Activated CD8-positive, alpha-beta memory T cell treated with anti-CD3 and anti-CD28 coated beads for 24 hours (primary cell): ENCODE measurements around the gene QRICH2.

Source experiments
- DNase-seq: peaks from one replicate; pipeline ENCODE4 v3.0.0-alpha.2; 2020

Gene QRICH2

DNA sequence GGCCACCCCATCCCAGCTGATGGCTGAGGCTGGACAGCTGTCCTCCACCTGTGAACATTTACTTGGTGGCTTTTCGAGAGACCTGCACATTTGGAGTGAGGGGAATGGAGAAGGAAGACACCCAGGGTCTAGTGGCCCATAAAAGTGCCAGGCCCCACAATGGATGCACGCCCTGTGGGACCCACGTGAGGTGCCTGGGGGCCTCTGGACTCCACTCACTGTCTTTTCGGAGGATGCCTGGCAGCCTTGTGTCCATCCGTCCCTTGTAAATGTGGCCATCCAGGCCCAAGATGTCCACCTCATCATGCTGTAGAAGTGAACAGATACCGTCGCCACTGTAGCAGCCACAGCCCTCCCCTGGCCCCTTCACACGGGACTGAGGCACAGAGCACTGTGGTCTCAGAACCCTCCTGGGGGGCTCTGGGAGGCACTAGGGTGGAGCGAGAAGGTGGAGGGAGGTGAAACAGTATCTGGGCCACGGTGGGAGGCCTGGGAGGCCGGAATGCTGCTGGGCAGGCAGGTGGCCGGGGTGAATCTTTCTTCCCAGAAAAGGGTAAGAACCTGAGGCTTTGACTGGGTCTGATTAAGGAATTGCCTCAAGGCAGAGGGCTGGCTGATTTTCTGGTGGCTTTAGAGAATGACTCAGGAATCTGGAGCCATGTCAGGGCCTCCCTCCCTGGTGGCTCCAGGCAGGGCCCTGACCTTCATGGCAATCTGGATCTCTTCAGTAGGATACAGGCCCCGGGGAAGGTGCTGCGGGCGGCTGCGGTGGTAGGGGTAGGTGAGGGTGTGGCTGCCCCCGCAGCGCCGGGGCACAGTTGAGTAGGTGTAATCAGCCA, 31.4 kb downstream of the QRICH2 start:
- DNase-seq, result no peak

DNA sequence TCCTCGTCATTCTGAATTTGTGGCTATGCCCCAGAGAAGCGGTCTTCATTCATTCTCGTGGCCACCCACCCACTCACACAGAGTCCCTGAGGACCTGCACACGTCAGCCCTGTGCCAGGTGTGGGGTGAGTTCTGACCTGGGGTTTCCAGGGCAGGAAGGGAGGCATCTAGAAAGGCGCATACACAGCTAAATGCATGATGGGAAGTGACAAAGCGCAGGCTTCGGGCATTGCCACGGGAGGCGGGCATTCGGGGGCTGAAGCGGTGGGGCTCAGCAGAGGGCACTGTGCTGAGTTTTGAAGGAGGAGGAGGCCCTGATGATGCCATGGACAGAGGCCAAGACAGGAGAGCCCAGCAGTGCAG, 32.0 kb downstream of the QRICH2 start:
- no peak for DNase-seq

DNA sequence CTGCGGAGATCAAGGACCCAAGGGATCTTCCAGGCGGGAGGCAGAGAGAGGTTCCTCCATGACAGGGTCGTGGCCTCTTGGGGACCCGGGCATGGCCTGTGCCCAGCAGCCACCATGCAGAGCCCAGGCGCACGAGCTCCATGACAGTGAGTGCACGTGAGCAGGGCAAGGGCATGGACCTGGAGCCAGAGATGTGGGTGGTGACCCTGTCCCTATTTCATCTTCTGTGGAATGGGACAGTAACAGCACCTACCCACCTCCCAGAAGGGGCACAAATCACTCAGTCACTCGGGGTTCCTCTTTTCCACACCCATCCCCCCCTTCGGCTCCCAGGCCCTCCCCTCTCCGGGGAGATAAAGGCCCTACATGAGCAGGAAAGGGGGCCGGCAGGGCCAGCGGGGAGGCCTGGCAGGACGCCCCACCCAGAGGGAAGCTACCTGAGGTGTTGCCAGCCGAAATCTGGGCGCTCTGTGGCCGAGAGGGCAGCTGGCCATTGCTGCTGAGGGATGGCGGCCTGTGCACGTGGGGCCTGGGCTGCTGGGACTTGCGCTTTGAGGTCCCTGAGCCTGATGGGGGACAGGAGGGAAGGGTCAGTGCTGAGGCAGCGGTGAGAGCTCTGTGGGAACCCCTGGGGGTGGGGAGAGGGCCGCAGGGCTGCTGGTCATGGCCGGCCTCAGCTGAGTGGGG, 32.6 kb downstream of the QRICH2 start:
- no peak for DNase-seq

DNA sequence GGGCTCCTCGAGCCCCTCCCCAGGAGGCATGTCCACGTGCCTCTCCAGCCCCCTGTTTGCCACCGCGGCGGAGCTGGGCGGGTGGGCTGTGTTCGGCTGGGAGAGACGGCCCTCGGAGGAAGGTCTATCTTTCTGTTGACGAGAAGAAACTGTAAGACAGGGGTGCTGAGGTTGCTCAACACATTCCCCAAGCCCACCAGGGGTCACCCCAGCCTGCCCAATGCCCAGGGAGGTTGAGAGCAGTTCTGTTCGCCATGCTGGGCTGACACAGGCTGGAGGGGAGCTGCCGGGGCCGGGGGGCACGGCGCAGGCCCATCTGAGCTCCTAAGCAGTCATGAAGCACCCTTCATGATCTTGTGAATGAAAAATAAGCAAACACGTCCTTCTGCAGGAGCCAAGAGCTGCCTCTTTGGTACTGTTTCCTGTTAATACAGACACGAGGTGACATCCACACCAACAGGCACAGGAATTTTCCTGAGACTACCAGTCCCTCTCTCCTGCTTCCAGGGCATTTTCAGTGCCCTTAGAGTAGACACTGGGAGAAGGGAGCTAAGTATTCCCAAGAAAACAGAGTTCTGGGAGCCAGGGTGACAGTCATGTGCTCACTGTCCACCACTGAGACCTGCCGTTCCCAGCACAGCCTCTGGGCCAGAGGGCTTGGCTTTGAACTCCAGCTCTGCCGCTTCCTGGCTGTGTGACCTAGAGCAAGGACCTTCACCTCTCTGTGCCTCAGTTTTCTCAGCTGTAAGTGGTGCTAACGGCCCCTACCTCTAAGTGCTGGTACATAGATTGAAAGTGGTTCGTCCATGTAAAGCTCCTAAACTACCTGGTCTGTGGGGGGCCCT, 33.7 kb downstream of the QRICH2 start:
- peak; percentile 66 for DNase-seq

DNA sequence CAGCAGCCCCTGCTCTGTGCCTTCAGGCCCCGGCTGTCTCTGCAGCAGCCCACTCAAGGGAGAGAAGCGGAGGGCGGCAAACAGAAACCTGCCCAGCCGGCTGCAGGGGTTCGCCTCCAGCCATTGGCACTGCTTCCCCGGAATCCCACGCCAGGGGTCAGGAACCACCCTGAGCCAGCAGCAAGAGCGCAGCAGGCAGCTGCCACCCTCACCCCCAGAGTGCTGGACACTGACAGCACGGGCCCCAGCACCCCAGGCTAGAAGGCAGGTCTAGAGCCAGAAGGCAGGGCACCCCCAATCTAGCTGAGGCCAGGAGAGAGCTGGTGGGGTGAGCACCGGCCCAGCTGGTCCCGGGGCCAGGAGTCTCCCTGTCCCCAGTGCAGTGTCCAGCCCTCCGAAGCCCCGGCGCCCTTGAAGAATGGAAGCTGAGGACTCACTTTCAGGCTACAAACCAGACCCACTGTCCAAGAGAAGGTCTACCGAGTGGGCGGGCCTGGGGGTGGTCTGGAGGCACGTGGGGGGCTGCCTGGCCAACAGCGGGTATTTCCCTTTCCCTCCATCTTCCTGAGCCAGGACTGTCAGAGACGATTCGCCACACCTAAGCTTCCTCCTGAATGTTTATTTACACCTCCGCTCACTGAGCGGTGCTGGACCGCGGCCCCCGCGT, 34.5 kb downstream of the QRICH2 start:
- no peak for DNase-seq

DNA sequence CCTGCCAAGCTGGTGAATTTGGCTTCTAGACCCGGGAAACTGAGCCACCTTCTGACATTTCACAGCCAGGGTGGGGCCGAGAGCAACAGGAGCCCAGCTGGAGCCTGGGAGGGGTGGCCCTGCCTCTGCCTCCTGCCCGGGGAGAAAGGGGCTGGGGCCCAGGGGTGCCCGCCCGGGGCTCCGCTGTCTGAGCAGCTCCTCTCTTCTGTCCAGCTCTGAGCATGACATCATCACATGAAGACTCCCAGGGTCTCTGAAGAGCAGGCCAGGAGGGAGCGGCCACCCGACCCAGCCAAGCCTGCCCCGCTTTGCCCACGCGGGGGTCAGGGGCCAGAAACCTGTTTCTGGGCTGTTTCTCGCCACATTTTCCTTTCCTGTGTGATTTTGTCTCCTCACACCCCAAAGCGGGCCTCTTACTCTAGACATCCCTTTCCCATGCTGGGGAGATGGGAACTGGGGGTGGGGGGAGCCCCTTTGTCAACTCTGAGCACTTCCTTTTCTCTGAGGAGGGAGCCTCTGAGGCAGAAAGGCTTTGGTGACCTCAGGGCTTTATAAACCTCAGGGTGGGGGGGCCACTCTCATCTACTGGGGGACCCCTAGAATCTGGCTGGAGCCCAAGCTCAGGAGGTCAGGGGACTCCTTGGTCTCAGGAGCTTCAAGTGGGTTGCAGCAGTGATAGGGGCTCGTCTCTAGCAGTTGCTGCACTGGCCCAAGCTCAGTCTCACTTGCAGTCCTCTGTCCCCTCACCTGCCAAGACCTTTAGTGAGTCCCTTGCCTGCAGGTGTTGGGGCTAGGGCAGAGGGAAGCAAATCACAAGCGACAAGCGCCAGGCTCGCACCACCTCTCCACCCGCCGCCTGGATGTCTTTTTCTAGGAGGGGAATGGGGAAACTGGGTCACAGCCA, 35.3 kb downstream of the QRICH2 start:
- peak; percentile 94 for DNase-seq

DNA sequence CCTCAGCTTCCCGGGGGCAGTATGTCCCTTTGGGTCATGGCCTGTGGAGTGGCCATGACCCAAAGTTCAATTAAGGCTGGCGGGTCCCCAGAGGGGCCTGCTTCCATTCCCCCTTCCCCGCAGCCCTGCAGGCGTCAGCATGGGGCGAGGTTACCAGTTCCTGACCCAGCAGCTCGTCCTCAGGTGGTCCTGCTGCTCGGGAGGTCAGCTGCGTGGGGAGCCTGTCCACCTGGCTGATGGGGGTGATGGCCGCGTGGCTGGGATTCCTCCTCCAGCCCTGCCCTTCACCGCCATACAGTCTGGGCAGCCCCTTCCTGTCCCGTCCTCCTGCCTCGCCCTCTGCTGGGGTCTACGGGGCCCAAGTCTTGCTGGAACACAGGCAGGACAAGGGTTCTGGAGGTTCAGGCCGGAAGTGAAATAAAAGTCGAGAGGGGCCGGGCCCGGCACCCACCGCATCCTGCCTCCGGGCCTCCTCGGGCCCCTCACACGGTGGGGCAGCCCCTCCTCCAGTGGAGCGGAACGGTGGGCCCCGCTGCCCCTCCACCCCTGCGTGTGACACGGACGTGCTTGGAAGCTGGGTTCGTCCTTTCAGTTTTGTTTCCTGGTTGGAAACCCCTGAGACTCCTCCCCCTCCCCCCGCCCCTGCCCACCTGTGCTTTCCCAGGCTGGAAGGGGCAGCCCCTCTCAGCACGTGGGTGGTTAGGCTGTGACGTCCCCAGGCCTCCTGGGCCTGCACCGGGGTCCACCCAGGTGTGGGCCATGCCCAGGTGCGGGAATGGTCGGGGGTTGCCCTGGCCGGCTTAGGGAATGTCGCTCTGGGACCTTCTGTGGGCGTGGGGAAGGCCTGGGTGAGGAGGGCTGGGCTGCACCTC, 36.2 kb downstream of the QRICH2 start:
- no peak for DNase-seq

DNA sequence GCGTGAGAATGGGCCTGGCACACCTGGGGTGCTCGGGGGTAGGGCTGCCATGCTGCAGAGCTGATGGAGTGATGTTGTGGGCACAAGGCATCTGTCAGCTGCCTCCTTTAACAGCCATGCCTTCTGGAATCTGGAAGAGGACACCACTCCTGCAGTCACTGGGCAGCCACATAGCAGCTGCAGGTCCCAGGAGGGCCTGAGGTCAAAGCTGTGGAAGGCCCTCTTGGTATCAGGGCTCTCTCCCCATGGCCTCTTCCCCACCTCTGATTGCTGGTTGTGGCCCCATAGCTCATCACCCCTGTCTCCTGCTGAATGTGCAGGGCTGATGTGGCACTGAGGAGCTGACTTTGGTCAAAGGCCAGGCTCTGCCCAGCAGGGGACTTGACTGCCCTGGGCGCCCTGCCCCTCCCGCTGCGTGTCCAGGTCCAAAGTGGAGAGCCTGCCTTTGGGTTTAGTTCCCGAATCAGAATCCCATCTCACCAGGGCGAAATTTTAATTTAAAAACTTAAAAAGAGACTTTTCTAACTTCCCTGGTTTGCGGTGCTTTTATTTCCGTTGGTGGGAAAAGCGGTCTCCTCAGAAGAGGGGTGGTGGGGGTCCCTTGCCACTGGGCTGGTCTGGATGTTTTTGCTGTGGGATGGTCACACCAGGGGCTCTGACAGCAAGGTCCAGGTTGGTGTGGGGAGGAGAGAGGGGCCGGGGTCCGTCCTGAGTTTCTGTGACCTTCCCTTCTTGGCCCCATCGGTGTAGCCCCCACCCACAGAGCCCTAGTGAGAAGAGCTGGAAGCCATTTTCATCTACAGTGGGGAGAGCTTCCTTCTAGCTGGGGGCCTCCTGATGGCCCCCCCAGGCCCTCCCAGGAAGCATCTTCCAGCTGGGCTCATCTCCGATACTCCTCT, 37.1 kb downstream of the QRICH2 start:
- peak; percentile 82 for DNase-seq

DNA sequence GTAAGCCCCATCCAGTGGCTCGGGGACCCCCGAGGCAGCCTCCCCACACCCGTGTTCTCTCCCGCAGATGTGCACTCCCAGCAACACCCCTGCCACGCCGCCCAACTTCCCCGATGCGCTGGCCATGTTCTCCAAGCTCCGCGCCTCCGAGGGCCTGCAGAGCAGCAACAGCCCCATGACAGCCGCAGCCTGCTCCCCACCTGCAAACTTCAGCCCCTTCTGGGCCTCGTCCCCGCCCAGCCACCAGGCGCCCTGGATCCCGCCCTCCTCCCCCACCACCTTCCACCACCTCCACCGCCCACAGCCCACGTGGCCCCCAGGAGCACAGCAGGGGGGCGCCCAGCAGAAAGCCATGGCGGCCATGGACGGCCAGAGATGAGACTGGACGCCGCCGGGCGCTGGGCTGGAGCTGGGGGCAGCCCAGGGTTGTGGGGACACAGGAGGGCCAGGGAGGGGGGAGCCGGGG, 37.9 kb downstream of the QRICH2 start:
- DNase-seq, result peak; percentile 80

DNA sequence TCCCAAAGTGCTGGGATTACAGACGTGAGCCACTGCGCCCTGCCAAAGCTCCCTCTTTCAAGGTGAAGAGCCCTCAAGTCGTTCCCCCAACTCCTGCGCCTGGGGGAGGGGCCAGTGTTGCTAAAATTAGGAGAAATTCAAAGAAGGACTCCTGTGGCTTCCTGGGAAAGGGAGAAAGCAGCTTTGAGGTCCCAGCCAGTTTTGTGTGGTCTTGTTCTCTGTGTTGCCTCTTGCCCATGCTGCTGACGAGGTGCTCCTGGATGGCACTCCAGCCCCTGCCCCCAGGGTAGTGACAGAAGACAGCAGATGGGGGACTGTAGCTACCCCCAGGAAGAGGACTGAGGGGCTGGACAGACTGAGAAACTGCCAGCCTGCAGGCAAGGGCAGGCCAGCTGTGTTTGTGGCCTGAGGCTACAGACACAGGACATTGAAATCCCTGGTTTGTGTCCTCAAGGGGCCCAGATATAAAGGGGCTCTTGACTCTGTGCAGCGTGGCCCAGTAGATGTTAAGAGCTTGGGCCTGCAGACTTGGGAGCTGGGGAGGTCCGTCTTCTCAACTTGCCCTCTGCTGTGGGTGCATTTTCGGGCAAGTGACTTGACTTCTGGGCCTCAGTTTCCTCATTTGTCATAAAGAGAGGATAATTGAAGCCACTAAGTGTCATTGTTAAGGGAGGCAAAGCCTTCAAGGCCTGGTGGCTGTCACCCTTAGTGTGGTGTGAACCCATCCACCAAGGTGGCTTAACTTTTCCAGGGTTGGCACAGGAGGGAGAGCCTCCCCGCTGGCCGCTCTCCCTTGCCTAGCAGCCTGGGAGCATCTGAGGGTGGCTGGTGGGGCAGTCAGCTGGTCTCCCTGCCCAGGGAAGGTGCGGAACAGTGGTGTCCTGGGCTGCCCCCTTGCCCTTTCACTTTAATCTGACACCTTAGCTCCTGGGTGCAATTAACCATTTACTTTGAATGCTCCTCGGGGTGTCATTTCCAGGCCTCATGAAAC, 38.8 kb downstream of the QRICH2 start:
- DNase-seq, result peak; percentile 70

DNA sequence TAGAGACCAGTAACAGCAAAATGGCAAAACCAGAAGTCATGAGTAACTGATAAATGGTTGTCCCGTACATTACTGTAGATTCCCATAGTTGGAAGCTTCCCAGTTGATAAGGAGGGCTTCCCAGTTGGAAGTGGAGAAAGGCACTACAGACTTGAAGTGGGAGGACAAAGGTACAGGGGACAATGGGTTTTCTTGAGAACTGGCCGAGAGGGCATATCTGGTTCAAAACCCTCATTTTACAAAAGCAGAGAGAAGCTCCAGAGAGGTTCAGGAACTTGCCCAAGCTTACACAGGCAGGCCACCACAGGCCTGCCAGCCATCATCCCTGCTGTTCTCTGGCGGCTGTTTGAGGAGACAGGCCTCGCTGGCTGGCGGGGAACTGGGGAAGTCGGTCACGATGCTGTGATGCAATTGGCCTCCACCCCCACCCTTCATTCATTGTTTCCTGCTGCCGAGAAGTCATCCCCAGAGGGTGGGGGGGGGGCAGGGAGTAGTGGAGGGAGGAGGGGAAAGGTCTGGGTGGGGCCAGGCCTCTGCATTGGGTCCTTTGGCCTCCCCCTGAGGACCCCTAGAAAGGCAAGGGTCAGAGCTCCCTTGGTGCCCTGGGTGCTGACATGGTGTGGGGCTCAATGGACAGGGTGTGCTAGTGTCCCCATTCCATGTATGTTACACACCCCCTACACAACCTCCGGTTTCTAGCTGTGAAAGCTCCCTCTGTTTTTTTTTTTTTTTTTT, 39.9 kb downstream of the QRICH2 start:
- peak; percentile 89 for DNase-seq

DNA sequence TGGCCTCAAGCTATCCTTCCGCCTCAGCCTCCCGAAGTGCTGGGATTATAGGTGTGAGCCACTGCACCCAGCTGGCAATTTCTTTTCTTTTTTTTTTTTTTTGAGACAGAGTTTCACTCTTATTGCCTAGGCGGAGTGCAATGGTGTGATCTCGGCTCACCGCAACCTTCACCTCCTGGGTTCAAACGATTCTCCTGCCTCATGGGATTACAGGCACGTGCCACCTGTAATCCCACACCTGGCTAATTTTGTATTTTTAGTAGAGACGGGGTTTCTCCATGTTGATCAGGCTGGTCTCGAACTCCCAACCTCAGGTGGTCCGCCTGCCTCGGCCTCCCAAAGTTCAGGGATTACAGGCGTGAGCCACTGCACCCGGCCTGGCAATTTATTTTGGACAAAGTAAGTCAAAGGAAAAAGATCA, 40.5 kb downstream of the QRICH2 start:
- DNase-seq, result peak; percentile 77

DNA sequence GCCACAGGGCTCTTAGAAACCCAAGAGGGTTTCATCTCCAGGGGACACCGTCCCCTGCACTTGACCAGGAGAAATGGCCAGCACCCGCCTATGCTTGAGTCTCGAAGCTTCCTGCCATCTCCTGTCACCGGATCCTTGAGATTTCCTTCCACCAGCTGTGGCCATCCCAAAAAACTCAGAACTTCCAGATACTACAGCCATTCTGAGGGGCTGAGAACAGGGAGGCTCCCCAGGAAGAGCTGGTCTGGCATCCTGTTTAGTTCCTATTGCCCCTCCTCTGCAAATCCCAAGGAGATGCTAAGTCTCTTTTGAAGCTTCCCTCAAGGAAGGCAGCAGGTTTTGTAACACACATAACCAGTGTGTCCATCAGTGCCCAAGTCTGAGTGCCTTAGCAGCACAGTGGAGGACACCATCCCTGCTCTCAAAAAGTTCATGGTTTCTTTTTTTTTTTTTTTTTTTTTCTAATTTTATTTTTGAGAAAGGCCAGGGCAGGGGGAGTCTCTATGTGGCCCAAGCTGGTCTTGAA, 41.0 kb downstream of the QRICH2 start:
- DNase-seq, result peak; percentile 64

DNA sequence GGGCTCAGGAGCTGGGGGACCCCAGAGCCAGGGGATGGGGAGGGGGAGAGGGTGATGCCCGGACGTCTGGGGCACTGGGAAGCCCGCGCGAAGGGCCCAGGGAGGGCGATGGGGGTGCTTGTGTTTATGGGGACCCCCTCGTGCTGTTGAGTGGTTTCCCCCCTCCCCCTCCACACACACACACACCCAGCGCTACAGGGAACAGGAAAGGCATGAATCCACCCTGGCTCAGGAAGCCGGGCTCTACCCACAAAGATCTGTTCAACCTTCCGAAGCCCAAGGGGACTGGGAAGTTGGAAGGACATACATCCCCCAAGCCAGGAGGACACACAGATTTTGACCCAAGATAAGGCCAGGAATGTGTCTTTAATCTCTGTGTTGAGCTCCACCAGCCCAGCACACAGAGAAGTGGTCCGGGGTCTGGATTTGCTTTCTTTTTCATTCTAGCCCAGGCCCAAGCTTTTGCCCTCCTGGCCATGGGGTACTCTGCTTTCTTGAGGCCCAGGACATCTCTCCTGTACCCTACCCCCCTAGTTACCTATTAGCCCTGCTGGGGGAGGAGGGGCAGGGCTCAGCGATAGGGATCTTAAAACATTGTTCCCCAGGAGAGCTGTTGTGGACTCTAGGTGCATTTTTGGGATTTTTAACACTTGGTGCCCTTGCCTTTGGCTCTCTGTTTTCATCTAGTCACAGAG, 41.7 kb downstream of the QRICH2 start:
- peak; percentile 72 for DNase-seq

DNA sequence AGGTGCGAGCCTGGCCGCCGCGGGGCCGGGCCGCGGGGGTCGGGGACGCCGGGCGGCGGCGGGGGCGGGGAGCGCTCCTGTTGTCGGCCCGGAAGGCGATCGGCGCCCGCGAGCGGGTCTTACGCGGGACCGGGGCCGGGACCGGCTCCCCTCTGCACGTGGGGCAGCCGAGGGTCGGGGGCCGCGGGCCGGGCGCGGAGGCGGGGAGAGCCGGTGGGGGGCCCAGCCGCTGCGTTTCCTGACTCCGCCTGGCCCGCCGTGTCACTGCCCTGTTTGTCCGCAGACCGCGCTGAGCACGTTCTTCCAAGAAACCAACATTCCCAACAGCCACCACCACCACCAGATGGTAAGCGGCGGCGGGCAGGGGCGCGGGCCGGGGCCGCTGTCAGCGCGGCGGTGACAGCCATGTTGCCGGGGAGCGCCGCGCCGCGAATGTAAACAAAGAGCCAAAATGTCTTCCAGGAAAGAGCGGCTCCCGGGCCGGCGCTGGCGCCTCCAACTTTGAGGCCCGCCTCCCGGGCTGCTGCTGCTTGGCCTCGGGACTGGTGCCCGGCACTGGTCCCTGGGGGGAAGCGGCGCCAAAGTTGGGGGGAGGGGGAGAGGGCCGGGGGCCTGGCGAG, 42.3 kb downstream of the QRICH2 start:
- peak; percentile 80 for DNase-seq
